Activated CD8-positive, alpha-beta memory T cell treated with anti-CD3 and anti-CD28 coated beads for 4 hours (primary cell): ENCODE measurements around the gene SPPL3.
A peak's percentile ranks its signal among the peaks of the same experiment; 100 is the strongest.
"Not testable (repeated sequence)": the region's sequence is repeated elsewhere in the genome, so short reads cannot be mapped to it uniquely, and the experiment has no call there.

Experiments
- DNase-seq, 2 donors: peaks; one replicate each; pipeline ENCODE4 v3.0.0-alpha.2; 2020; ENCODE audit warnings: low read depth in 2 of 2

Gene SPPL3

DNA sequence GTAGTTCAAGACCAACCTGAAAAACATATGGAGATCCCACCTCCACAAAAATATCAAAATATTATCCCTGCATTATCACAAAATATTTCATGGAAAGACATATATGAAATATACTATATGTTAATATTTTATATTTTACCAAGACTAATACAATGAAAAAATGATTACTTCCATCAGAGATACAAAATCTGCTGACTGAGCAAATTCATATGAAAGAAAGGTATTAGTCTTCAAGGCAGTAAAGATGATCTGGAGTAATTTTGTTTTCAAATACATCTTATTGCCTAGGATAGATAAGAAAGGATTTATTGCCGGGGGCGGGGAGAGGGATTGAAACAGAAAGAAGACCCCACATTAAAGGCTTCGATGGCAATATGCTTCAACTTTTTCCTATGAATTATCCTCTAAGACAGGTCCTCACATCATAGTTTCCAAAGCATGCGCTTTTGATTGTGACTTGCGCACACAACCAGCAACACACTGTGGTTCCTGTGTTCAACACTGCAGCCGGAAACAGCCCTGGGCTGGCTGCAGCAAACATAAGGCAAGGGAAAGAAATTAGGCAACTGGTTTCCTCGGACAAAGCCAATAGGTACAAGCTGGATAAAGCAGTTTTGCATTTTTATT lies 83.2 kb downstream of the SPPL3 start:
- DNase-seq, result peak; percentile 1 to 32

DNA sequence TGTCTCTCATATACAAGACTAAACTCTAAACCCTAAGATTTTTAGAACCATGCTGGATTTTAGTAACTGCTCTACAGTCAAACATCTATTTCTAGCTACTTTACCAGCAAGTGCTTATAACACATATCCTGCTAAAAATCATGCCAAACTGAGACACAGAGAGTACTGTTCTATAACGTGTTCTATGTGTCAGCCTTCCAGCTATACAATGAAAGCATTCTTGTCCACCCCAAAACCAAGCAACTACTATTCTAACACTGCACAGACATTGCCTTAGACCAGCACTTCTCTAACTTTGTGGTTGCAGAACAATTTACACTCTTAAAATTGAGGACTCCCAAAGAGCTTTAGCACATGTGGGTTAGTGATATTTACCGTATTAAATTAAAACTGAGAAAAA lies 85.7 kb downstream of the SPPL3 start:
- DNase-seq, result no peak

DNA sequence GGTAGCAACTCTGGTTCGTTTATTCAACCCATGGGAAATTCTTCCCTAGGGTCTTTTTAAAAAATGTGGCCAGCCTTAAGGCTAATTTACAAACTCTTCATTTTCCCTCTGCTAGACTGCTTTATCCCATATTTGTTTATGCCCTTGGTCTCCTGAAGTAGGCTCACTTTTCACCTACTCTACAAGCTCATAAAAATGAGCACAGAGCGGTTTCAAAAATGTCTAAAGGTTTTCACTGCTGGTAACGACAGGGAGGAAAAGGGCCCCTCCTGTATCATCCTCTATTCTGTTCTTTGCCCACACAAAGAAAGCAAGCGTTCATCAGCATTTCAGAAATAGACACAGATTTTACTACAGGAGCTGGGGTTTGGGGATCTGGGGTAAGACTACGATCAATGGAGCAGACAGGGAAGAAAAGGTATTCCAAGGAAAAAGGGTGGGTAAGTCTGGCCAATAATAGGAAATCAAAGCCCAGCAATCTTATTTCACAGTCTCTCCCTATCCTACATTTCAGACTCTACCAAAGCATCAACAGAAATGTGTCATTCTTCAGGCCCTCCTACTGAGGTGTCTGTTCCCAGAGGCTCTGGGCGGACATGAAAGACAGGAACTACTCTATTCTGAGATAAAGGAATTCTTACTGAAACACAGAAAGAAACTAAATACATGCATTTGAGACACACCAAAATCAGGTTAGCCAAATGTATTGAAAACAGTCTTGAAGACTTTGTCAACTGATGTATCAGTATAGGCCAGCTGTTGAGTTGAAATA lies 86.4 kb downstream of the SPPL3 start:
- DNase-seq, result no peak

DNA sequence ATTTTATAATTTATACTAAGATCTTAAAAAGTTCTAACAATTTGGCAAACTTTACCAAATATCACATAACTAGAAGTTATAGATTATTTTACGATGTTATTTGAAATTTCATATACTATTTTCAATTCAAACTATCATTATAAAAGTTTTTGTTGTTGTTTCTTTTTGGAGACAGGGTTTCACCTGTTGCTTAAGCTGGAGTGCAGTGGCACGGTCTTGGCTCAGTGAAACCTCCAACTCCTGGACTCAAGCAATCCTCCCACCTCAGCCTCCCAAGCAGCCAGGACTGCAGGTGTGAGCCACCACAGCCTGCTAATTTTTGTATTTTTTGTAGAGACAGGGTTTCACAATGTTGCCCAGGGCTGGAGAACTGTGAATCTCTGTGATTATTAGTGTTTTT lies 87.8 kb downstream of the SPPL3 start:
- DNase-seq, result no peak

DNA sequence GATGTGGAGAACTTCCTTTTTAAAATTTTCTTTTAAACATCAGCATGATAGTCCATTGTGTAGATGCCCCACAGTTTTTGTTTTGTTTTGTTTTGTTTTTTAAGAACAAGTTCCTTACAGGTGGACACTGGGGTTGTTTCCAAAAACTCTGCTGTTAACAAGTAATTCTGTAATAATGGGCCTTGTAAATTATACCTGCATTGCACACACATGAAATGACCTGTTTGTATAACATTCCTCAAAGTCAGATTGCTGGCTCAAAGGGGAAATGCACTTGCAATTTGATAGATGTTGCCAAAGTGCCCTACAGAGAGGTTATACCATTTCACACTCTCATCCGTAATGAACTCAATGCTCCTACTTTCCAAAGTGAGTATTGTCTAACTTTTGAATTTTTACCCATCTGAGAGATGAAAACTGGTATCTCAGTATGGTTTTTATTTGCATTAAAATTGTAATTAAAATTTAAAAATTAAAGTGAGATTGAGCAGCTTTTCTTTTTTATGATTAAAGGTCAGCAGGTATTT lies 89.2 kb downstream of the SPPL3 start:
- DNase-seq, result no peak

DNA sequence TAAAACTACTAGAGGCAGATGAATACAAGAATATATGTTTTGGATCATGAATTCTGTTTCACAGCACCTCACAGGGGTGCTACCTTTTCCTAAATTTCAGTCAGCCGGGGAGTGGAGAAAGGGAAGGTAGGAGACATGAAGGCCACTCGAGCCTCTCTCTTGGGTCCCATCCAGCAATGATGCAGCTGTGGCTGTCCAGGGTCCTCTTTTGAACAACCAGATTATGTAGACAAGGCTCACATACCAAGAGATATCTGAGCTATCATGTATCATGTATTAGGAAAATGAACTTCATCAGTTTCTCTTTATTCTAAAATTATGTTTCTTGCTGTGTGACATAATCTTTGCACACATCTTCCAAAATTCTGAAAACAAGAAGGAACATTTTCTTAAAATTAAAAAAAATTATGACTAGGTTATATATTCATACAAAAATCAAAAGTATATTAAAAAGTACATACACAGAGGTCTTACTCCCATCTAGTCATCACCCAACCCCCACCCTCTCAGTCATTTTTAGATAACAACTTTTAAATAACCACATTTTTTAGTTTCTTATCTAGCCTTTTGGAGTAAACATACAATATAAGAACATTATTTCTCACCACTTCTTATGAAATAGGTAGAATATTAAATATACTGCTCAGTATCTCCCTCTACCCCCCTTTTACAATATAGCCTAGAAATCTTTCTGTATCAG lies 89.8 kb downstream of the SPPL3 start:
- no peak for DNase-seq

DNA sequence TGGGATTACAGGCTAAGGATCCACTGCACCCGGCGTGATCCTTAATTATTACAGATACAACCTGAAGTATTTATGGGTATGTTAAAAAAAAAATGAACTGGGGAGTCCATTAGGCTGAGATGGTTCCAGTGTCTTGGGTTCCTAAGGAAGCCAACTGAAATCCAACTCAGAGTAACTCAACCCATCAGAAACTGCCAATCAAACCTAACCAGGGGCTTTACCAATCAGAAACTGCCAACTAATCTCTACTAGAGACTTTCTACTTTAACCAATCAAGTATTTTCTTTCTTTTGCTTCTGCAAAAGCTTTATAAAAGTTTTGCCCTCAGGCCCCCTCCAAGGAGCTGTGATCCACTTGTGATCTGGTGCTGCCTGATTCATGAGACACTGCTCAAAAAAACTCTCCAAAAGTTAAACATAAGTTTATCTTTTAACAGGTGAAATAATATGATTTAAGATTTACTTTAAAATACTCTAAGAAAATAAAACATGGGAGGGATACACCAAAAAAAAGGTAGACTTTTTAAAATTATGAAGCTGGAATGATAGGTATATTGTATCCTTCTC lies 90.5 kb downstream of the SPPL3 start:
- DNase-seq, result no peak

DNA sequence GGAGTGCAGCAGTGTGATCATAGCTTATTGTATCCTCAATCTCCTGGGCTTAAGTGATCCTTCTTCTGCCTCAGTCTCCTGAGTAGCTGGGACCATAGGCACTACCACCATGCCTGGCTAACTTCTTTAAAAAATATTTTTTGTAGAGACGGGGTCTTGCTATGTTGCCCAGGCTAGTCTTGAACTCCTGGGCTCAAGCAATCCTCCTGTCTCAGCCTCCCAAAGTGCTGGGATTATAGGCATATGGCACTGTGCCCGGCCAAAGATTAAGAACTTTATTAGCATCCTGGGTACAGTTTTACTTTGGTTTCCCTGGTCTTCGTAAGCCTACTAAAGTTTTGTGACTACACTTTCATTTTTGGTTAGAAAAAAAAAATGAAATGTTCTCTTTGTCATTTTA lies 94.1 kb downstream of the SPPL3 start:
- DNase-seq, result no peak

DNA sequence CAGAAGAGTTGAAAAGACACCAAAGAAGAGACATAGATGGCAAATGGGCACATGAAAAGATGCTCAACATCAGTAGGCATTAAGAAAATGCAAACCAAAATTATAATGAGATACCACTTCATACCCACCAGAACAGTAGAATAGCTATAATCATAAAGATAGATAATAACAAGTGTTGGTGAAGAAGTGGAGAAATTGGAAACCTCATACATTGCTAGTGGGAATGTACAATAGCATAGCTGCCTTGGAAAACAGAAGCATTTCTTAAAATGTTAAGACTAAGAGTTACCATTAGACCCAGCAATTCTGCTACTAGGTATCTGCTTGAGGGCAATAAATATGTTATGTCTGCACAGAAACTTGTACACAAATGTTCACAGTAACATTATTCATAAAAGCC lies 99.7 kb downstream of the SPPL3 start:
- no peak for DNase-seq

DNA sequence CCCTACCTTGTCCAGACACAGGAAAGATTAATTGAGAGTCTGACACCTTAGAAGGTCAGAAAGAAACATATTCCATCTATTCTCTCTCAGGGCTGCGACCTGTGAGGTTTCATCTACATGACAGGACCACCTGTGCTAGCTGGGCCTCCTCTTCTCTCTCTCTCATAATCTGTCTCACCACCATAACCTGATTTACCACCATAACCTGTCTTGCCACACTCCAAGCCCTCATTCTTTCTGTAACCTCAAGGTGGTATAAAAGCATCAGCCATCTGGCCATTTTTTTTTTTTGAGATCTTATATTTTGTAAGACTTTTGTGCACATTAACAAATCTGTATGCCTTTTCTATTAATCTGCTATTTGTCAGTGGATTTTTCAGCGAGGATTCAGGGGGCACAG lies 103.0 kb downstream of the SPPL3 start:
- no peak for DNase-seq

DNA sequence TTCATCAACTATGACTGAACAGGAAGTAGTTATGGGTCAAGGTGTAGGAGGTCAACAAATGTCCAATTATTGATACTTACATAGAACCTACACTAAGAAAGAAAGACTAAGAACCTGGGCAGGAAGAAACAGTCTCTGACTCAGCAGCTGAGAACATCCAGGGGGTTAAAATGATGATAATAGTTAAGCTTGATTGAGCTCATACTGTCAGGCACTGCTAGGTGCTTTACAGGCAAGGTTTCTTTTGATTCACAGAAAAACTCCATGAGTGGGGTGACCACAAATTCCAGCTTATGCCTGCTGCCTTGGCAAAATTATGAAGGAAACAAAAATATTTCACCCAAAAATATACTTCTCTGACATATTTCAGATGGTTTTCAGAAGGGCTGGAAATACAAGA lies 103.5 kb downstream of the SPPL3 start:
- DNase-seq, result no peak

DNA sequence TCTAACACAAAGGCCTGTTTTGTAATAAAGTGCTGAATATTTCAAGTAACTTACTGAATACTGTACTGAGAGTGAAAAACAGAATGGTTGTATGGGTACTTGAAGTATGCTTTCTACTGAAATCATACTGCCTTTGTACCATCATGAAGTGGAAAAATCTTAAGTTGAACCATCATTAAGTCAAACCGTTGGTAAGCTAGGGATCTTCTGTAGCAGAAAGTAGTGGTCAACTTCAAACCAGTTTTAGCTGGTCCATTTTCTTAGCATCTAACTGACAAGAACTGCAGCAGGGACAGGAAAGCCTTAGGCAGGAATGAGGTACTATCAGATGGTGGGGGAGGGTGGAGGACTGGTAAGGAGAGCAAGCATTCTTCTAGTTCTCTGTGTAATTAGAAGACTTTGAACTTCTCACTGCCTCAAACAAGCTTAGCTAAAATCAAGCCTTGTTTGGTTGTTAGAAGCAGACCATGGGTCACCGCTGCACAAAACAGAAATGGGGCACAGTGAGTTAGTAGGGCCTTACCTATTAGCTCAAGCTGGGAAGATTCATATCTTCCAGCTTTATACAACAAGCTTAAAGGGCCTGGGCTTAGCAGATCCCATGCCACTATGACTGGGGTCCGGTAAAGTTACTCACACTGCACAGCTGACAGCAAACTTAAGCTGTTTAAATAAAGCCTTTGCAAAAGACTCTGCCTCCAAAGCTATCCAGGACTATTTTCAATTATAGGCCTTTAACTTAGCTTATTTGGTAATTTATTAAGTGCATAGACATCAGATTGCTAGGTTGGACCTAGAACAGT lies 104.7 kb downstream of the SPPL3 start:
- no peak for DNase-seq

DNA sequence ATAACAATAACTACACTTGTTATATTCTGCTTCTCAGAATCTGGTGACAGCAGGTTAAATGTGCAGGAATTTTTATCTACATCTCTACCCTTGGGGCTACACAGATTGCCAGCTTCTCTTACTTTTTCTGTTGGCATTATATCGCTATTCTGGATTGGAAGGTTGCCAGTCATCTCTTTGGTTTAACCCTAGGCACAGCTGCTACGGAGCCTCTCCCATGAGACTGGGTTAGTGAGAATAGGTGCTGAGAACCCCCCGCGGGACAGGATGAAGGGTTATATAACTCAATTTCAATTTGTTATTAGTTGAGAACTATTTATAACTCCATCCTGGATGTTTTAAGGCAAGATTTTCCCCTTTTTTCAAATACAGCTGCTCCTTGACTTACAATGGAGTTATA lies 105.5 kb downstream of the SPPL3 start:
- DNase-seq, result no peak

DNA sequence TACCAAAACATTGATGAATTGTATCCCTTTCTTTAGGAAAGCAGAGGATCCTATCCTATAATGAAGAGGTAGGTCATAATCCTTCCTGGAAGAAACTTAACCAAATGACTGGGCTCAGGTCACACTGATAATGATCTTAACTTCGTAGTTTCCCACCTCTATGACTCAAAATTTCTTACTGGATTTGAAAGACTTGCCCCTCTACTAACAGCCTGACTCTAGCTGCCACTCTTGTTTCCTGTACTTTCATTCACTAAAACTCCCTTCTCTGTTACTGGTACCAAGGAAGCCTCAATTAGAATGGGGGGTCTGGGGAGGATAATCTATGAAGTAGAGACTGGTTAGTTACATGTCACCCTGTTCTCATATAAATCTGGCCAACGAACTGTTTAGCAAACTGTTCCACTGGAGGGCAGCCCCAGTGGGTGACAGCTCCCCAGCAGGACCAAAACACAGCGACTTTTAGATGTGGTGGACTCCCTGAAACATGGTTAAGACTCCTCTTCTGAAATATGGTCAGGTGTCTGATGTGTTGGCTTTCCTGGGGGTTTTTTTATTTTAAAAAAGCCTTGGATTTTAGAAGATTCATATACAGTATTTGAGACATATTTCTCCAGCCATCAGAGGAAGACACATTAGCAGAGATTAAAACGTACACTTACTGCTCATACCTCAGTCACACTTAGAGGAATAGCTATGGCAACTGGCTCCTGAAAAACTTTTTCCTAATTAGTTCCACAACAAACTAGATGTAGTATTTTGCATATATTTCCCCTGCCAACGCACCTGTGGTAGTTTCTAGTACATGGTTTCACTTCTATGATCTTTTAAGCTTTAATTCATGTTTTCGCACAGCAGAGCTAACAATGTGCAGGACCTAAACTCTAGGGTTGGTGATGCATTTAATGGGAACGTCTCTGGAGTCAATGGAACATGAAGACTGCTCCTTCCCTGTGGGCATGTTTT lies 106.2 kb downstream of the SPPL3 start:
- no peak for DNase-seq

DNA sequence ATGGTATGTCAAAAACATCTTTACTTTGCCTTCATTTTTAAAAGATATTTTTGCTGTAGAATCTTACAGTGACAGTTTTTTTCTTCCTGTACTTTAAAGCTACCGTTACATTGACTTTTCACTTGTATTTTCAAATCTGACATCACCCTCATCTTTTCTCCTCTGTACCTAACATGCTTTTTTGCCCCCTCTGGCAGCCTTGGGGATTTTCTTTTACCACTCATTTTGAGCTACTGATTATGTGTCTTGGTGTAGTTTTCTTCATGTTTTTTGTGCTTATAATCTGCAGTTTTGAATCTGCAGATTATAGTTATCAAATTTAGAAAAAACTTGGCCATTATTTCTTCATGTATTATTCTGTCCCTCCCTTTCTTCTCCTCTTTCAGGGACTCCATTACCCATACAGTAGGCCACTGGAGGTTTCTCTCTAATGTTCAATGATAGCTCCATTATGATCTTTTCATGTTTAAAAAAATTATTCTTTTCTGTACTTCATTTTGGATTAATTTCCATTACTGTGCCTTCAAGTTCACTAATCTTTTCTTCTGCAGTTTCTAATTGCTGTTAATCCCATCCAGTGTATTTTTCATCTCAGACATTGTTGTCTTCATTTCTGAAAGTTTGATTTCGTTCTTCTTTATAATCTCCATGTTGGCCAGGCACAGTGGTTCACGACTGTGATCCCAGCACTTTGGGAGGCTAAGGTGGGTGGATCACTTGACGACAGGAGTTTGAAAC lies 108.5 kb downstream of the SPPL3 start:
- DNase-seq, result no peak

DNA sequence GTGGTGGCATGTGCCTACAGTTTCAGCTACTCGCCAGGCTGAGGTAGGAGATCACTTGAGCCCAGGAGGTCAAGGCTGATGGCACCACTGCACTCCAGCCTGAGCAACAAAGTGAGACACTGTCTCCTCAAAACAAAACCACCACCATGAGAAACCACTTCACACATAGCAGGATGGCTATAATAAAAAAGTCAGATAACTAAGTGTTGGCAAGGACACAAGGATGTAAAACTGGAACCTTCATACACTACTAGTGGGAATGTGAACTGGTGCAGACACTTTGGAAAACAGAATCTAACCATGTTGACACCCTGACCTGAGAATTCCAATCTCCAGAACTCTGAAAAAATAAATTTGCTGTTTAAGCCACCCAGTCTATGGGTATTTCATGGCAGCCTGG lies 110.8 kb downstream of the SPPL3 start:
- DNase-seq, result no peak

DNA sequence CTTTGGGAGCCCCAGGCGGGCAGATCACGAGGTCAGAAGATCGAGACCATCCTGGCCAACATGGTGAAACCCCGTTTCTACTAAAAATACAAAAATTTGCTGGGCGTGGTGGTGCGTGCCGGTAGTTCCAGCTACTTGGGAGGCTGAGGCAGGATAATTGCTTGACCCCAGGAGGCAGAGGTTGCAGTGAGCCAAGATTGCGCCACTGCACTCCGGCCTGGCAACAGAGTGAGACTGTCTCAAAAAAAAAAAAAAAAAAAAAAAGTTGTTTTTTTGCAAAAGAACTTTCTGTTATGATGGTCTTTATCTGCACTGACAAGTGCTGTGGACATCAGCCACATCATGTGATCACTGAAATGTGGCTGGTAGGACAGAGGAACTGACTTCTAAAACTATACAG lies 111.7 kb downstream of the SPPL3 start:
- not testable (repeated sequence) for DNase-seq

DNA sequence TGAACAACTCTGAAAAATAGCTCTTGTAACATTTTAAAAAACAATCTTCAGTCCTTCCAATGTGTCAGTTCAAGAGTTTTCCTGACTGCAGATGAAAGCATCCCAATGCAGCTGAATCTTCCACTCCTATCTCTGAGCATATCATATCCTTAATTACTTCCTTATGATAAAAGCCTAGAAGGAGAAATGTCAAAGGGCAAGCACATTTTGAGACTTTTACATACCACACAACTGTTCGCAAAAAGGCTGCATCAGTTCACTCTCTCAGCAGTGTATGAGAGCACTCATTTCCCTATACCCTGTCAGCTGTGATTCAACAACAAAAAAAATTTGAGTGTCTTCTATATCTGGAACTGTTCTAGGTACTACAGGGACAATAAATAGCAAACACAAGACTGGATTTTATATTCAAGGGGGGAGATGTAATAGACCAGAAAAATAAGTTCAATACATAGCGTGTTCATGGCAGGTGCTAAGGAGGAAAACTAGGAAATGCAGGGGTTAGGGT lies 112.4 kb downstream of the SPPL3 start:
- no peak for DNase-seq

DNA sequence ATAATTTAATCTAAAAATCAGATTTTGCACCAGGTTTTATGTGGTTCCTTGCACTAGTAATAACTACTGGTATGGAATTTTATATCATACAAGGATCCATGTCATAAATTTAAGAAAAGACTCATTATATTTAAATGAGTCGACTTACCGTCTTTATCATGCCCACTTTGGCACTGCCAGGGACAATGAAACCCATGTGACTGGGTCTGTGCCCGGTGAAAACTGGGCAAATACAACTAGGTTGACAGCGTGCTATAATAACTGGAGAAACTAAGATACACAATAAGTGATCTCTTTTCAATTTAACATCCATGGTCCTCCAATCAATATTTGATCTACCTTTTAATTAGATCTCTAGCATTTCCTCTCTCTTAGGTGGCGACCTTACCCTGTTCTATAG lies 114.0 kb downstream of the SPPL3 start:
- no peak for DNase-seq

DNA sequence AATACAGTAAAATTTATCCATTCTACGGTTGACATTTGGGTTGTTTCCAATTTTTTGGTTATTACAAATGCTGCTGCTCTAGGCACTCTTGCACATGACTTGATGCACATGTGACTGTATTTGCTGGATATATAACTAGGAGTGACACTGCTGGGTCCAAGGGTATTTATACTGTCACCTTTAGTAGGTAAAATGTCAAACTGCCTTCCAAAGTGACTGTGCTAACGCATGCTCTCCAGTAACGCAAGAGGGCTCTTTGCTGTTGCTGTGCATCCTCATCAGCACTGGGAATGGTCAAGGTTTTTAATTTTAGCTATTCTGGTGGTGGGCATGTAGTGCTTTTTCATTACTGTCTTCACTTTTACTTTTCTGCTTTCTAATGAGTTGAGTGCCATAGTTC lies 116.3 kb downstream of the SPPL3 start:
- DNase-seq, result no peak
